GM23338 (cell line): ENCODE results near the gene SPTB. TPM values are rescaled to one million over a fixed set of nuclear protein-coding genes. Genes with fewer than 3 reads are reported as not detected.

Experiments used
- ATAC-seq: fragments of 200-7000 bp; cut with Tn5 transposase; 3 replicates; pipeline ENCODE4 v1.9.1; 2020
- DNase-seq: peaks from one replicate; pipeline ENCODE4 v3.0.0-alpha.2; 2015; ENCODE audit warnings: low spot score
- H2AFZ ChIP-seq: fragments of 200-600 bp; sonication (generic); 2 replicates; pipeline ENCODE4 v1.8.0; 2016; ENCODE audit warnings: antibody characterized with exemption, mild to moderate bottlenecking, moderate library complexity
- H3F3A ChIP-seq: fragments of 200-600 bp; sonication (generic); replicated peaks from 2 replicates; pipeline ENCODE4 v1.8.0; 2017; ENCODE audit warnings: antibody characterized with exemption, mixed run types, low read depth
- H3K27ac ChIP-seq: fragments of 200-600 bp; sonication (generic); 2 replicates; pipeline ENCODE4 v1.6.1; 2016; ENCODE audit warnings: low read depth
- H3K27me3 ChIP-seq: fragments of 200-600 bp; sonication (generic); 2 replicates; pipeline ENCODE4 v1.8.0; 2016; ENCODE audit warnings: mild to moderate bottlenecking, mixed run types, moderate library complexity; ENCODE audit not compliant: insufficient read depth
- H3K36me3 ChIP-seq: fragments of 200-600 bp; sonication (generic); 2 replicates; pipeline ENCODE4 v1.8.0; 2016; ENCODE audit warnings: mild to moderate bottlenecking; ENCODE audit not compliant: insufficient read depth
- H3K4me1 ChIP-seq: fragments of 200-600 bp; sonication (generic); 2 replicates; pipeline ENCODE4 v1.8.0; 2016; ENCODE audit warnings: mild to moderate bottlenecking, moderate library complexity; ENCODE audit not compliant: insufficient read depth
- H3K4me2 ChIP-seq: fragments of 200-600 bp; sonication (generic); 2 replicates; pipeline ENCODE4 v1.7.1; 2017; ENCODE audit warnings: mixed run types
- H3K4me3 ChIP-seq: fragments of 200-600 bp; sonication (generic); 2 replicates; pipeline ENCODE4 v1.6.1; 2016; ENCODE audit warnings: mixed run types
- H3K79me2 ChIP-seq: fragments of 200-600 bp; sonication (generic); replicated peaks from 2 replicates; pipeline ENCODE4 v1.8.0; 2017; ENCODE audit warnings: mild to moderate bottlenecking; ENCODE audit not compliant: insufficient read depth
- H3K9me2 ChIP-seq: fragments of 200-600 bp; sonication (generic); 2 replicates; pipeline ENCODE4 v1.8.0; 2017; ENCODE audit not compliant: insufficient read depth
- H4K20me1 ChIP-seq: fragments of 200-600 bp; sonication (generic); replicated peaks from 2 replicates; pipeline ENCODE4 v1.8.0; 2017; ENCODE audit warnings: mild to moderate bottlenecking; ENCODE audit not compliant: insufficient read depth
- H3K27ac Mint-ChIP-seq: 2 replicates; pipeline ENCODE4 v1.8.0; 2020; ENCODE audit warnings: inconsistent platforms, mild to moderate bottlenecking, moderate library complexity, mixed read lengths
- H3K27me3 Mint-ChIP-seq: 3 replicates; pipeline ENCODE4 v1.8.0; 2022; ENCODE audit warnings: low read depth, mild to moderate bottlenecking, moderate library complexity, mixed read lengths, inconsistent platforms; ENCODE audit not compliant: insufficient read depth, poor library complexity
- H3K36me3 Mint-ChIP-seq: 3 replicates; pipeline ENCODE4 v1.8.0; 2021; ENCODE audit warnings: low read depth, mild to moderate bottlenecking, inconsistent platforms, moderate library complexity, mixed read lengths
- H3K4me1 Mint-ChIP-seq: 3 replicates; pipeline ENCODE4 v1.8.0; 2020; ENCODE audit warnings: mild to moderate bottlenecking, inconsistent platforms, mixed read lengths
- H3K4me3 Mint-ChIP-seq: 3 replicates; pipeline ENCODE4 v1.8.0; 2021; ENCODE audit warnings: moderate library complexity, mild to moderate bottlenecking, inconsistent platforms, mixed read lengths
- H3K9me3 Mint-ChIP-seq: 3 replicates; pipeline ENCODE4 v1.8.0; 2020; ENCODE audit warnings: moderate library complexity, mild to moderate bottlenecking, inconsistent platforms, mixed read lengths
- CREB1 ChIP-seq: fragments of 250-450 bp; sonication (Bioruptor Pico); IDR thresholded peaks from 2 replicates; pipeline ENCODE4 v1.5.0; 2020; ENCODE audit warnings: low read depth, mild to moderate bottlenecking, moderate library complexity
- CTCF ChIP-seq, 2 experiments: fragments of 200-600 bp in 1 of 2; sonication (generic) in 1 of 2; conservative IDR thresholded peaks; 2 replicates each; pipeline versions ENCODE4 v1.5.1 to v1.6.1; 2016 to 2017; ENCODE audit warnings: antibody characterized with exemption in 2 of 2, low read depth in 2 of 2, mild to moderate bottlenecking in 2 of 2, moderate library complexity in 1 of 2
- EZH2 ChIP-seq: fragments of 200-600 bp; sonication (generic); IDR thresholded peaks from one replicate; pipeline ENCODE4 v1.8.0; 2017; ENCODE audit warnings: antibody characterized with exemption, mild to moderate bottlenecking, low read depth; ENCODE audit not compliant: unreplicated experiment
- EZH2phosphoT487 ChIP-seq: fragments of 200-600 bp; sonication (generic); IDR thresholded peaks from one replicate; pipeline ENCODE4 v1.8.1; 2018; ENCODE audit warnings: antibody characterized with exemption; ENCODE audit not compliant: unreplicated experiment
- JUNB ChIP-seq: IDR thresholded peaks from one replicate; pipeline ENCODE4 v1.6.1; 2016; ENCODE audit warnings: antibody characterized with exemption; ENCODE audit not compliant: unreplicated experiment
- NANOG ChIP-seq: IDR thresholded peaks from 2 replicates; pipeline ENCODE4 v1.6.1; 2016; ENCODE audit warnings: antibody characterized with exemption, borderline replicate concordance
- POLR2AphosphoS5 ChIP-seq: IDR thresholded peaks from 2 replicates; pipeline ENCODE4 v1.6.1; 2016; ENCODE audit warnings: antibody characterized with exemption, low read depth
- REST ChIP-seq: IDR thresholded peaks from one replicate; pipeline ENCODE4 v1.6.1; 2018; ENCODE audit warnings: antibody characterized with exemption; ENCODE audit not compliant: unreplicated experiment
- STAT1 ChIP-seq: IDR thresholded peaks from one replicate; pipeline ENCODE4 v1.6.1; 2016; ENCODE audit warnings: antibody characterized with exemption; ENCODE audit not compliant: unreplicated experiment
- ZNF114 ChIP-seq: fragments of 250-450 bp; sonication (Bioruptor Pico); IDR thresholded peaks from 2 replicates; pipeline ENCODE4 v1.5.0; 2020; ENCODE audit warnings: mild to moderate bottlenecking, moderate library complexity
- ZNF331 ChIP-seq: fragments of 250-450 bp; sonication (Bioruptor Pico); IDR thresholded peaks from 2 replicates; pipeline ENCODE4 v1.5.0; 2020; ENCODE audit warnings: low read depth, mild to moderate bottlenecking, moderate library complexity
- ZNF462 ChIP-seq: fragments of 250-450 bp; sonication (Bioruptor Pico); IDR thresholded peaks from 2 replicates; pipeline ENCODE4 v1.5.0; 2020; ENCODE audit warnings: mild to moderate bottlenecking, moderate library complexity
- polyA plus RNA-seq: library from polyadenylated mRNA; unstranded; fragments of >200 nt; fragmentation: Nextera tagmentation; extraction: Ambion mirVana; gene quantifications from 2 replicates; pipeline ENCODE4 v1.2.1, GENCODE V29; 2016
- total RNA-seq: library from RNA; depleted of rRNA; stranded (reverse); fragments of >200 nt; shearing (Covaris generic); gene quantifications from 2 replicates; pipeline ENCODE4 v1.2.3, GENCODE V29; 2014
- TF ChIP-seq, protein P1 (sequence below): IDR thresholded peaks from 2 replicates; pipeline ENCODE4 v1.6.1; 2016; ENCODE audit warnings: antibody characterized with exemption

SPTB gene
- total and polyA plus RNA-seq, 2 experiments from 2014 or later = 1.1 to 1.9 TPM

- H3K4me1 ChIP-seq = peaks cover 3% of the 10 kb centered on the region; the same call in 1 of the 2 replicates
- Mint-ChIP-seq H3K27ac (no peak overlapping the region), H3K4me1 (peaks cover 27% of the 10 kb centered on the region), H3K4me3 (no peak overlapping the region), H3K9me3 (no peaks in the 10 kb centered on the region), H3K27me3 (peaks cover 2% of the 10 kb centered on the region), H3K36me3 (no peaks in the 10 kb centered on the region)
- ATAC-seq = no peak
- H3K4me3 ChIP-seq = no peak overlapping the region
- no peak for DNase-seq
- no peak for TF ChIP-seq STAT1
- TF ChIP-seq NANOG = no peak
- no peak for TF ChIP-seq ZNF462
- no peak for TF ChIP-seq EZH2phosphoT487
- TF ChIP-seq POLR2AphosphoS5 = no peak
- TF ChIP-seq ZNF331 (CRISPR knock-in tag) = no peak
- TF ChIP-seq REST = no peak
- no peak for TF ChIP-seq JUNB
- no peak for TF ChIP-seq ZNF114 (CRISPR knock-in tag)
- no peak for TF ChIP-seq CTCF (conservative IDR thresholded peaks at IDR 0.05; ENCODE audit: low read depth in 2 of 2)
- TF ChIP-seq, protein P1, sequence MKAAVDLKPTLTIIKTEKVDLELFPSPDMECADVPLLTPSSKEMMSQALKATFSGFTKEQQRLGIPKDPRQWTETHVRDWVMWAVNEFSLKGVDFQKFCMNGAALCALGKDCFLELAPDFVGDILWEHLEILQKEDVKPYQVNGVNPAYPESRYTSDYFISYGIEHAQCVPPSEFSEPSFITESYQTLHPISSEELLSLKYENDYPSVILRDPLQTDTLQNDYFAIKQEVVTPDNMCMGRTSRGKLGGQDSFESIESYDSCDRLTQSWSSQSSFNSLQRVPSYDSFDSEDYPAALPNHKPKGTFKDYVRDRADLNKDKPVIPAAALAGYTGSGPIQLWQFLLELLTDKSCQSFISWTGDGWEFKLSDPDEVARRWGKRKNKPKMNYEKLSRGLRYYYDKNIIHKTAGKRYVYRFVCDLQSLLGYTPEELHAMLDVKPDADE = no peak
- TF ChIP-seq CREB1 (CRISPR knock-in tag) = no peak
- no peak for TF ChIP-seq EZH2
- H3K9me2 ChIP-seq = peaks cover 4% of the 10 kb centered on the region; the same call in 1 of the 2 replicates
- H4K20me1 ChIP-seq = no peaks in the 10 kb centered on the region
- H3K36me3 ChIP-seq = no peaks in the 10 kb centered on the region
- H2AFZ ChIP-seq = no peak overlapping the region
- no peaks in the 10 kb centered on the region for H3K27me3 ChIP-seq
- 0 out of 2 replicates have a peak, but pooled peaks cover 4% of the 10 kb centered on the region for H3F3A ChIP-seq
- H3K79me2 ChIP-seq = no peaks in the 10 kb centered on the region
- no peak overlapping the region for H3K27ac ChIP-seq
- H3K4me2 ChIP-seq = no peak overlapping the region
These were observed 54.7 kb downstream of the SPTB start for GRCh38 chr14:64825006-64825405.
